C4-2B (cell line): Measurements from ENCODE around the gene TNFRSF11A.

Experiments
- H3K27ac ChIP-seq: fragments of 450-650 bp; 2 replicates; pipeline ENCODE4 v1.5.1; 2017
- ZFX ChIP-seq: fragments of 450-650 bp; IDR thresholded peaks from 2 replicates; pipeline ENCODE4 v1.6.1; 2017
- TF ChIP-seq, protein P1 (sequence below): fragments of 450-650 bp; conservative IDR thresholded peaks from 2 replicates; pipeline ENCODE4 v1.5.1; 2017; ENCODE audit warnings: mild to moderate bottlenecking

The TNFRSF11A gene

DNA sequence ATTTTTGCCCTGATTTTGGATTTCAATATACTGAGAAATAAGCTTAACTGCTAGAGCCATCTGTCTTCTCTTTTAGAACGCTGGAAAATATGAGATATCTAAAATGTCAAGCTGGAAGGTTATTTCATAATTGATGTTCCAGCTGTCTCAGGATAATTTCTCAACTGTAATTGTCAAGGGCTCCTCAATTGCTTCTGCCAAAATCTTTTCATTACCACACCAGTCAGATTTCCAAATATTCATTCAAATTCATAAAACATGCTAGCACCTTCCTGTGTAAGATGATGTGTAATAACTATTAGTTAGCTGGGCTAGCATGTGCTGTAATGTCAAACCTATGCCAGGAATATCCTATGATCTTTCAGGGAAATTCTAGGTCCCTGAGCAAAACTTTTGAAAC is 88.1 kb downstream of the TNFRSF11A start:
- TF ChIP-seq, protein P1, sequence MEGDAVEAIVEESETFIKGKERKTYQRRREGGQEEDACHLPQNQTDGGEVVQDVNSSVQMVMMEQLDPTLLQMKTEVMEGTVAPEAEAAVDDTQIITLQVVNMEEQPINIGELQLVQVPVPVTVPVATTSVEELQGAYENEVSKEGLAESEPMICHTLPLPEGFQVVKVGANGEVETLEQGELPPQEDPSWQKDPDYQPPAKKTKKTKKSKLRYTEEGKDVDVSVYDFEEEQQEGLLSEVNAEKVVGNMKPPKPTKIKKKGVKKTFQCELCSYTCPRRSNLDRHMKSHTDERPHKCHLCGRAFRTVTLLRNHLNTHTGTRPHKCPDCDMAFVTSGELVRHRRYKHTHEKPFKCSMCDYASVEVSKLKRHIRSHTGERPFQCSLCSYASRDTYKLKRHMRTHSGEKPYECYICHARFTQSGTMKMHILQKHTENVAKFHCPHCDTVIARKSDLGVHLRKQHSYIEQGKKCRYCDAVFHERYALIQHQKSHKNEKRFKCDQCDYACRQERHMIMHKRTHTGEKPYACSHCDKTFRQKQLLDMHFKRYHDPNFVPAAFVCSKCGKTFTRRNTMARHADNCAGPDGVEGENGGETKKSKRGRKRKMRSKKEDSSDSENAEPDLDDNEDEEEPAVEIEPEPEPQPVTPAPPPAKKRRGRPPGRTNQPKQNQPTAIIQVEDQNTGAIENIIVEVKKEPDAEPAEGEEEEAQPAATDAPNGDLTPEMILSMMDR: no peak
- no peak for TF ChIP-seq ZFX
- no peak overlapping the region for H3K27ac ChIP-seq

DNA sequence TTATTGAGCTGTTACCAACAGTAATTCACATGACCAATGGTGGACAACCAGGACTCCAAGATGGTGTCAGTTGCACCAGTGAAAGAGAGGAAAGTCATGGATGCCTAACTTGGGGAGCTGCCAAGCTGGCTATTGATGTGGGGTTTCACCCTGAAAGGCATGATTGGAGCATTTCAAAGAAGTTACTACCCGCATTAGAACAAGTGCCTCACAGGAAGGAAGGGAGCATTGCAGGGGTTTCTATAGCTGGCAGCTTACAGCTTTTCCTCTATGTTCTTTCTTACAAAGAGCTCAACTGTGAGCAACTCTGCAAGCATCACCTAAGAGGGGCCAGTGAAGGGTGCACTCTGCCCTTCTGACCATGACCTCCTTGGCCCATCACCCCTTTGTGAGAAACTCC is 93.1 kb downstream of the TNFRSF11A start:
- no peak overlapping the region for H3K27ac ChIP-seq
- no peak for TF ChIP-seq ZFX
- TF ChIP-seq, protein P1: no peak

DNA sequence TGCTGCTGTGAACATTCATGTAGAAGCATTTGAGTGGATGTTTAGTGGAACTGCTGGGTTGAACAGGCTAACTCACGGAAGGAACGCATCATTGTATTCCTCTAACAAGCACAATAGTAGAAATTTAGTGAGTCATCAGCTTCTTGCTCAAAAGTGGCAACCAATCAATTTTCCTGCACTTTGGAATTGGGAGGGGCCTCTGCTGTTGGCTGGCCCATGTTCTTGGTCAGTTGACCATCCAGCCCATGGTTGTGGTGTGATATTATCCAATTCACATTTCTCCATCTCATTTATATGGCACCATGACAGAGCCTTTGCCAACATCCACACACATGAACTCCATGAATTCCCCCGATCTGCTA is 95.0 kb downstream of the TNFRSF11A start:
- H3K27ac ChIP-seq: no peak overlapping the region
- TF ChIP-seq ZFX: no peak
- TF ChIP-seq, protein P1: no peak

- no peak for TF ChIP-seq ZFX
- TF ChIP-seq, protein P1: no peak
- no peak overlapping the region for H3K27ac ChIP-seq
These were observed 95.6 kb downstream of the TNFRSF11A start for GRCh38 chr18:62420513-62421209.

DNA sequence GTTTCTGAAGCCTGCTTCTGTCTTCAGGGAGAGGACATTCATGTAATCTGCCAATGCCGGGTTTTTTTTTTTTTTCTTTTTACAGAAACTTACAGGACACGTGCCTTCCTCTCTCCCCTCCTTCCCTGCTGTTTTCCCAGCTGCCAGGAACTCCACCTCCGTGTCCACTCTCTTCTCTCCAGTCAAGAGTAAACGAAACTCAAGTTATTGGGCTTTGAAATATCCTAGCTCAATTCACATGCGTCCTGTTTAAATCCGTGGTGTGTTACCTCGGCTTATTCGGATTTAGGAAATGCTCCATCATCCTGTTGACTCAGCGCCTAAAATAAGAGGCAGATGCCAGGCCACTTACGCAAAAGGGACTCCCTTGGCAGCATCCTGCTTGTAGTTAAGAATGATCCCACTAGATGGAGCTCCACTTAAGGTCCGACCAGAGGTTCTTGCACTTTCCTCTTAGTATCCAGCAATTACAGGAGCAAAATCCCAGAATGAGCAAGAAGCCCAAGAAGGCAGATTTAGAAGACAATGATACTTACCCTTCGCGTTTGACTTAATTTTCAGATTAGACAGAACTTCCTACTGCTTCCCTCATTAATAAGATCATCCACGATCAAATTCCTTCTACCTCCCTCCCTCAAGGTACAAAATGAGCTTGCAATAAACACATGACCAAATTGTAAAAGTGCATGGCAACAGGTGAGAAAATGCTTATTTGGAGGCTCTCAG is 100.5 kb downstream of the TNFRSF11A start:
- peak overlapping the region; percentile 67; the same call in 1 of the 2 replicates for H3K27ac ChIP-seq
- no peak for TF ChIP-seq ZFX
- TF ChIP-seq, protein P1: peak; percentile 84

DNA sequence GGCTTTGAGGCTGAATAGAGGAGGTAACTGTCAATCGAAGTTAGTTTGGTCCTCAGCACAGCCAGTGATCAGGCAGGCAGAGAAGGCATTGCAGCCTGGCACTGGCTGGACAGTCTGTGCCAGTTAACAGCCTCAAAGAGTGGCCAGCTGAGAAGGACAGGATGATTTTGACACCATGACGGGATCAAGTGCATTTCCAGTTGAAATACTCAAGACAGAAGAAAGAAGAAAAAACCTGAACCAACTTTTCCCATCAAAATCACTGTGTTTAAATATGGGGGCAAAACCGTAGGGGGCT is 101.0 kb downstream of the TNFRSF11A start:
- no peak overlapping the region; the same call in 1 of the 2 replicates for H3K27ac ChIP-seq
- TF ChIP-seq, protein P1: no peak
- TF ChIP-seq ZFX: no peak

DNA sequence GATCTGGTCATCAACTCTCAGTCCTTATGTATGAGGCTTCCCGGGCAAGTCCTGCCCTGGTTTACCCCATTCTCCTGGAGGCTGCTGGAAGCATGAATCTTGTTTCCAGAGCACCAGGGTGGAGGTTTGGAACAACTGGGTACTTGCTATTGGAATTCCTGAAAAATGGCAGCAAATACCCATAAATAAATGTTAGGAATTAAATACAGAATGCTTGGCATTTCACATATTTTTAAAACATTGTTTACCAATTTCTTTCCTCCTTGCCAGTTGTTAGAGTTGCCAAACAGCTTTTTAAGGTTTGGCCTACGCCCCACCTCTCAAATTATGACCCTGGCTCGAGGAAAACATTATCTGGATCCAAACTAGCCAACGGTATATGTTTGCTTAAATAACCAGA is 107.1 kb downstream of the TNFRSF11A start:
- TF ChIP-seq, protein P1: no peak
- no peak for TF ChIP-seq ZFX
- no peak overlapping the region for H3K27ac ChIP-seq
